GM19467 (cell line): ENCODE measurements around the gene PGBD5.

Source experiments
- ATAC-seq: cut with Tn5 transposase; IDR thresholded peaks from one replicate; pipeline ENCODE4 v1.9.1; 2021; ENCODE audit warnings: mild to moderate bottlenecking, moderate library complexity; ENCODE audit not compliant: unreplicated experiment

PGBD5 gene

DNA sequence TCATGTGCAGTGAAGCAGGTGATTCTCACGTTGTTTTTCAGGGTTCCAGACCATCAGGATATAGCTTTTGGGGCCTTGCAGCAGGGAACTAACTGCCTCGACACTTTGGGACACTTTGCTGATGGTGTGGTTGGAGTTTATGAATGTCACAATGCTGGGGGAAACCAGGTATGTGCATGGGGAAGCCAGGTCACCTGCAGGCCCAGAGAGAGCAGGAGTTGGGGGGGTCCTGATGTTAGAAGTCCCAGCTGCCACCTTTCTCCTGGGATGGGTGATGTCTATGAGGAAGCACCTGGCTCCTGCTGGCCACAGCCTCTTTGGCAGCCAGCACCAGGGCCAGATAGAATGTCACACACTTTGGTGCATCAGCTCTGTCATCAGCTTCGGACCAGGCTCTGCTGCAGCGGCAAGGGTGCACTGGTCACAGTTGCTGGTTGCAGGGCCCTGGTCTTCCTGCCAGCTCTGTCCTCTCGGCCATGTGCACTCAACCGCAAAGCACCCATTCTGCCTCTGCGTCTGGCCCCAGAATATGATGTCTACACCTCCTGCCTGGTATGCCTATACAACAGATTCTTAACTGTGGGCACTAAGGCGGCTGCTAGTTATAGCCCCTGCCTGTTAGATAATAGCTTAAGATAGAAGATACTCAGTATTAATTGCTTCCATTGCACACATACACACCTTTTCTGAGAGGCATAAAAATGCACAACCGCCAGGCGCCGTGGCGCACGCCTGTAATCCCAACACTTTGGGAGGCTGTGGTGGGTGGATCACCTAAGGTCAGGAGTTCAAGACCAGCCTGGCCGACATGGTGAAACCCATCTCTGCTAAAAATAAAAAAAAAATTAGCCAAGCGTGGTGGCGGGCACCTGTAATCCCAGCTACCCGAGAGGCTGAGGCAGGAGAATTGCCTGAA lies 160.7 kb downstream of the PGBD5 start:
- ATAC-seq: no peak
